WTC11 (cell line): Measurements from ENCODE around the gene SLC9A7. TPM values are rescaled to one million over a fixed set of nuclear protein-coding genes. Genes with fewer than 3 reads are reported as not detected.

Source experiments
- ATAC-seq: fragments of 200-7000 bp; cut with Tn5 transposase; 2 replicates; pipeline ENCODE4 v1.10.0; 2021; ENCODE audit warnings: mild to moderate bottlenecking, moderate library complexity
- CTCF ChIA-PET: fragments of 300-600 bp; sonication (Branson Sonifier 250); formaldehyde crosslinking; loops from one replicate; lab custom pipeline; 2021; ENCODE audit warnings: antibody characterized with exemption; lab: Charles Lee
- POLR2A ChIA-PET: fragments of 350-600 bp; sonication (Branson Sonifier 250); formaldehyde crosslinking; loops from one replicate; lab custom pipeline; 2021; ENCODE audit warnings: antibody characterized with exemption; lab: Charles Lee
- DNase-seq: peaks from one replicate; pipeline ENCODE4 v3.0.0; 2021; ENCODE audit warnings: low spot score
- H3K27ac Mint-ChIP-seq: 2 replicates; pipeline ENCODE4 v1.8.0; 2021; ENCODE audit warnings: mixed read lengths
- H3K27me3 Mint-ChIP-seq: 2 replicates; pipeline ENCODE4 v1.8.0; 2021; ENCODE audit warnings: low read depth, mild to moderate bottlenecking, moderate library complexity, mixed read lengths
- H3K36me3 Mint-ChIP-seq: 2 replicates; pipeline ENCODE4 v1.8.0; 2021; ENCODE audit warnings: mixed read lengths
- H3K4me1 Mint-ChIP-seq: 2 replicates; pipeline ENCODE4 v1.8.0; 2022; ENCODE audit warnings: mixed read lengths
- H3K4me3 Mint-ChIP-seq: 2 replicates; pipeline ENCODE4 v1.8.0; 2021; ENCODE audit warnings: mild to moderate bottlenecking, moderate library complexity, mixed read lengths
- H3K9me3 Mint-ChIP-seq: 2 replicates; pipeline ENCODE4 v1.8.0; 2021; ENCODE audit warnings: mixed read lengths
- ATF1 ChIP-seq: sonication (generic); formaldehyde crosslinking; IDR thresholded peaks from 2 replicates; pipeline ENCODE4 v1.8.1; 2023; ENCODE audit warnings: mild to moderate bottlenecking, moderate library complexity, missing genetic modification reagents
- E2F4 ChIP-seq: sonication (generic); formaldehyde crosslinking; IDR thresholded peaks from 2 replicates; pipeline ENCODE4 v1.8.1; 2022; ENCODE audit warnings: low read depth, mild to moderate bottlenecking, moderate library complexity, missing genetic modification reagents, borderline replicate concordance
- ELF4 ChIP-seq: sonication (generic); formaldehyde crosslinking; IDR thresholded peaks from 2 replicates; pipeline ENCODE4 v1.8.1; 2022; ENCODE audit warnings: low read depth, mild to moderate bottlenecking, moderate library complexity, missing genetic modification reagents
- FOXK1 ChIP-seq: sonication (generic); formaldehyde crosslinking; IDR thresholded peaks from 2 replicates; pipeline ENCODE4 v1.8.0; 2022; ENCODE audit warnings: mild to moderate bottlenecking, moderate library complexity, missing genetic modification reagents
- IRF2 ChIP-seq: sonication (generic); formaldehyde crosslinking; IDR thresholded peaks from 2 replicates; pipeline ENCODE4 v1.8.0; 2022; ENCODE audit warnings: low read depth, missing genetic modification reagents, borderline replicate concordance
- NFE2L1 ChIP-seq: sonication (generic); formaldehyde crosslinking; IDR thresholded peaks from 2 replicates; pipeline ENCODE4 v1.8.1; 2023; ENCODE audit warnings: missing genetic modification reagents
- NR1H2 ChIP-seq: sonication (generic); formaldehyde crosslinking; IDR thresholded peaks from 2 replicates; pipeline ENCODE4 v1.9.0; 2021; ENCODE audit warnings: mild to moderate bottlenecking, moderate library complexity, missing genetic modification reagents
- PREB ChIP-seq: sonication (generic); formaldehyde crosslinking; IDR thresholded peaks from 2 replicates; pipeline ENCODE4 v1.8.1; 2022; ENCODE audit warnings: mild to moderate bottlenecking, missing genetic modification reagents, moderate library complexity, borderline replicate concordance
- RELA ChIP-seq: sonication (generic); formaldehyde crosslinking; IDR thresholded peaks from 2 replicates; pipeline ENCODE4 v1.8.1; 2022; ENCODE audit warnings: missing genetic modification reagents, mild to moderate bottlenecking, borderline replicate concordance
- TEAD1 ChIP-seq: sonication (generic); formaldehyde crosslinking; IDR thresholded peaks from 2 replicates; pipeline ENCODE4 v1.8.0; 2022; ENCODE audit warnings: mild to moderate bottlenecking, missing genetic modification reagents
- TP53 ChIP-seq: sonication (generic); formaldehyde crosslinking; IDR thresholded peaks from 2 replicates; pipeline ENCODE4 v1.8.1; 2023; ENCODE audit warnings: mild to moderate bottlenecking, missing genetic modification reagents
- ZNF121 ChIP-seq: sonication (generic); formaldehyde crosslinking; IDR thresholded peaks from 2 replicates; pipeline ENCODE4 v1.8.0; 2023; ENCODE audit warnings: missing genetic modification reagents
- ZNF396 ChIP-seq: fragments of 250-450 bp; sonication (Bioruptor Pico); IDR thresholded peaks from 2 replicates; pipeline ENCODE4 v1.8.0; 2021; ENCODE audit warnings: mild to moderate bottlenecking, moderate library complexity, borderline replicate concordance
- ZNF423 ChIP-seq: fragments of 250-450 bp; sonication (Bioruptor Pico); IDR thresholded peaks from 2 replicates; pipeline ENCODE4 v2.1.2; 2022; ENCODE audit warnings: mild to moderate bottlenecking, moderate library complexity
- total RNA-seq: library from RNA; stranded (reverse); gene quantifications from 3 replicates; pipeline ENCODE4 v1.2.3, GENCODE V29; 2021
- TF ChIP-seq, protein P1 (sequence below): fragments of 250-450 bp; sonication (Bioruptor Pico); IDR thresholded peaks from 2 replicates; pipeline ENCODE4 v1.9.0; 2021; ENCODE audit warnings: mild to moderate bottlenecking
- TF ChIP-seq, protein P2 (sequence below): sonication (generic); formaldehyde crosslinking; IDR thresholded peaks from 2 replicates; pipeline ENCODE4 v1.8.0; 2023; ENCODE audit warnings: mild to moderate bottlenecking, missing genetic modification reagents
- TF ChIP-seq, protein P3 (sequence below): sonication (generic); formaldehyde crosslinking; IDR thresholded peaks from 2 replicates; pipeline ENCODE4 v1.8.1; 2023; ENCODE audit warnings: mild to moderate bottlenecking, missing genetic modification reagents, moderate library complexity
- TF ChIP-seq, protein P4 (sequence below): sonication (generic); formaldehyde crosslinking; IDR thresholded peaks from 2 replicates; pipeline ENCODE4 v1.8.0; 2022; ENCODE audit warnings: mild to moderate bottlenecking, missing genetic modification reagents

The SLC9A7 gene
- total RNA-seq, 1 experiment from 2014 or later: 18.0 TPM

GRCh38 chrX:46602468-46603102 lies 156.3 kb downstream of the SLC9A7 start (continued):
- TF ChIP-seq ATF1 (CRISPR knock-in tag): no peak
- TF ChIP-seq PREB: no peak
- TF ChIP-seq TEAD1 (CRISPR knock-in tag): no peak
- no peak for TF ChIP-seq FOXK1
- TF ChIP-seq, protein P1, sequence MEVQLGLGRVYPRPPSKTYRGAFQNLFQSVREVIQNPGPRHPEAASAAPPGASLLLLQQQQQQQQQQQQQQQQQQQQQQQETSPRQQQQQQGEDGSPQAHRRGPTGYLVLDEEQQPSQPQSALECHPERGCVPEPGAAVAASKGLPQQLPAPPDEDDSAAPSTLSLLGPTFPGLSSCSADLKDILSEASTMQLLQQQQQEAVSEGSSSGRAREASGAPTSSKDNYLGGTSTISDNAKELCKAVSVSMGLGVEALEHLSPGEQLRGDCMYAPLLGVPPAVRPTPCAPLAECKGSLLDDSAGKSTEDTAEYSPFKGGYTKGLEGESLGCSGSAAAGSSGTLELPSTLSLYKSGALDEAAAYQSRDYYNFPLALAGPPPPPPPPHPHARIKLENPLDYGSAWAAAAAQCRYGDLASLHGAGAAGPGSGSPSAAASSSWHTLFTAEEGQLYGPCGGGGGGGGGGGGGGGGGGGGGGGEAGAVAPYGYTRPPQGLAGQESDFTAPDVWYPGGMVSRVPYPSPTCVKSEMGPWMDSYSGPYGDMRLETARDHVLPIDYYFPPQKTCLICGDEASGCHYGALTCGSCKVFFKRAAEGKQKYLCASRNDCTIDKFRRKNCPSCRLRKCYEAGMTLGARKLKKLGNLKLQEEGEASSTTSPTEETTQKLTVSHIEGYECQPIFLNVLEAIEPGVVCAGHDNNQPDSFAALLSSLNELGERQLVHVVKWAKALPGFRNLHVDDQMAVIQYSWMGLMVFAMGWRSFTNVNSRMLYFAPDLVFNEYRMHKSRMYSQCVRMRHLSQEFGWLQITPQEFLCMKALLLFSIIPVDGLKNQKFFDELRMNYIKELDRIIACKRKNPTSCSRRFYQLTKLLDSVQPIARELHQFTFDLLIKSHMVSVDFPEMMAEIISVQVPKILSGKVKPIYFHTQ (CRISPR knock-in tag): no peak
- TF ChIP-seq, protein P2, sequence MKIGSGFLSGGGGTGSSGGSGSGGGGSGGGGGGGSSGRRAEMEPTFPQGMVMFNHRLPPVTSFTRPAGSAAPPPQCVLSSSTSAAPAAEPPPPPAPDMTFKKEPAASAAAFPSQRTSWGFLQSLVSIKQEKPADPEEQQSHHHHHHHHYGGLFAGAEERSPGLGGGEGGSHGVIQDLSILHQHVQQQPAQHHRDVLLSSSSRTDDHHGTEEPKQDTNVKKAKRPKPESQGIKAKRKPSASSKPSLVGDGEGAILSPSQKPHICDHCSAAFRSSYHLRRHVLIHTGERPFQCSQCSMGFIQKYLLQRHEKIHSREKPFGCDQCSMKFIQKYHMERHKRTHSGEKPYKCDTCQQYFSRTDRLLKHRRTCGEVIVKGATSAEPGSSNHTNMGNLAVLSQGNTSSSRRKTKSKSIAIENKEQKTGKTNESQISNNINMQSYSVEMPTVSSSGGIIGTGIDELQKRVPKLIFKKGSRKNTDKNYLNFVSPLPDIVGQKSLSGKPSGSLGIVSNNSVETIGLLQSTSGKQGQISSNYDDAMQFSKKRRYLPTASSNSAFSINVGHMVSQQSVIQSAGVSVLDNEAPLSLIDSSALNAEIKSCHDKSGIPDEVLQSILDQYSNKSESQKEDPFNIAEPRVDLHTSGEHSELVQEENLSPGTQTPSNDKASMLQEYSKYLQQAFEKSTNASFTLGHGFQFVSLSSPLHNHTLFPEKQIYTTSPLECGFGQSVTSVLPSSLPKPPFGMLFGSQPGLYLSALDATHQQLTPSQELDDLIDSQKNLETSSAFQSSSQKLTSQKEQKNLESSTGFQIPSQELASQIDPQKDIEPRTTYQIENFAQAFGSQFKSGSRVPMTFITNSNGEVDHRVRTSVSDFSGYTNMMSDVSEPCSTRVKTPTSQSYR (CRISPR knock-in tag): no peak
- TF ChIP-seq ELF4 (CRISPR knock-in tag): no peak
- TF ChIP-seq, protein P3, sequence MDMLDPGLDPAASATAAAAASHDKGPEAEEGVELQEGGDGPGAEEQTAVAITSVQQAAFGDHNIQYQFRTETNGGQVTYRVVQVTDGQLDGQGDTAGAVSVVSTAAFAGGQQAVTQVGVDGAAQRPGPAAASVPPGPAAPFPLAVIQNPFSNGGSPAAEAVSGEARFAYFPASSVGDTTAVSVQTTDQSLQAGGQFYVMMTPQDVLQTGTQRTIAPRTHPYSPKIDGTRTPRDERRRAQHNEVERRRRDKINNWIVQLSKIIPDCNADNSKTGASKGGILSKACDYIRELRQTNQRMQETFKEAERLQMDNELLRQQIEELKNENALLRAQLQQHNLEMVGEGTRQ (CRISPR knock-in tag): no peak
- no peak for TF ChIP-seq NFE2L1 (CRISPR knock-in tag)
- TF ChIP-seq RELA (CRISPR knock-in tag): no peak
- TF ChIP-seq ZNF423 (CRISPR knock-in tag): no peak
- TF ChIP-seq, protein P4, sequence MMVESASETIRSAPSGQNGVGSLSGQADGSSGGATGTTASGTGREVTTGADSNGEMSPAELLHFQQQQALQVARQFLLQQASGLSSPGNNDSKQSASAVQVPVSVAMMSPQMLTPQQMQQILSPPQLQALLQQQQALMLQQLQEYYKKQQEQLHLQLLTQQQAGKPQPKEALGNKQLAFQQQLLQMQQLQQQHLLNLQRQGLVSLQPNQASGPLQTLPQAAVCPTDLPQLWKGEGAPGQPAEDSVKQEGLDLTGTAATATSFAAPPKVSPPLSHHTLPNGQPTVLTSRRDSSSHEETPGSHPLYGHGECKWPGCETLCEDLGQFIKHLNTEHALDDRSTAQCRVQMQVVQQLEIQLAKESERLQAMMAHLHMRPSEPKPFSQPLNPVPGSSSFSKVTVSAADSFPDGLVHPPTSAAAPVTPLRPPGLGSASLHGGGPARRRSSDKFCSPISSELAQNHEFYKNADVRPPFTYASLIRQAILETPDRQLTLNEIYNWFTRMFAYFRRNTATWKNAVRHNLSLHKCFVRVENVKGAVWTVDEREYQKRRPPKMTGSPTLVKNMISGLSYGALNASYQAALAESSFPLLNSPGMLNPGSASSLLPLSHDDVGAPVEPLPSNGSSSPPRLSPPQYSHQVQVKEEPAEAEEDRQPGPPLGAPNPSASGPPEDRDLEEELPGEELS (CRISPR knock-in tag): no peak
- no peak for TF ChIP-seq NR1H2 (CRISPR knock-in tag)
- TF ChIP-seq ZNF121 (CRISPR knock-in tag): no peak
- TF ChIP-seq, all 79 proteins: peak for 0

DNA sequence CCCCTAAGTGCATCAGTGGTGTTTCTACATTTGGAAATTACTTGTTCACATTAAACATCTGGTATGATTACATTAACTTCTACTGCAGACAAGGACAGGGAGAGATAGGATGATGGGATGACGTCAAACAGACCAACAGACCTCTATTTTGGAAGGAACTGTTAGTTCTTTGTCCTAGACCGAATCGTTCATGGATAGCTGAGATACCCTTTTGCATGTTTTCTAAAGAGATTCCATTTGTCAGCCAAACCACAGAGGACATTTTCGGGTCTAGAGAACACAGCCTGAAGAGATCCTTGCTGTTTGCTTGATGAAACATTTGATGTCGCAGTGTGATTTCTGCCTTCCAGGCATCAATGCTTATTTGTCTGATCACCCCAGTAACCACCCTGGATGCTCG lies 157.6 kb downstream of the SLC9A7 start:
- H3K4me1 Mint-ChIP-seq: peaks cover 8% of the 10 kb centered on the region
- ChIA-PET POLR2A (no interaction called here), CTCF (no interaction called here)
- no peaks in the 10 kb centered on the region for H3K9me3 Mint-ChIP-seq
- no peak overlapping the region for H3K27ac Mint-ChIP-seq
- H3K36me3 Mint-ChIP-seq: peaks cover 8% of the 10 kb centered on the region; the same call in 1 of the 2 replicates
- no peak overlapping the region for H3K4me3 Mint-ChIP-seq
- no peak for ATAC-seq
- H3K27me3 Mint-ChIP-seq: no peaks in the 10 kb centered on the region
- TF ChIP-seq ZNF396 (CRISPR knock-in tag): no peak
- no peak for TF ChIP-seq IRF2 (CRISPR knock-in tag)
- no peak for TF ChIP-seq TP53 (CRISPR knock-in tag)
- no peak for TF ChIP-seq E2F4 (CRISPR knock-in tag)
- DNase-seq: no peak
